K562 (cell line): Measurements from ENCODE around the gene FANCC. TPM values are rescaled to one million over a fixed set of nuclear protein-coding genes. Genes with fewer than 3 reads are reported as not detected.

Source experiments
- ATAC-seq: fragments of 200-7000 bp; cut with Tn5 transposase; 3 replicates; pipeline ENCODE4 v1.9.1; 2020; ENCODE audit warnings: moderate library complexity
- BruUV-seq: library from RNA; stranded (reverse); fragments of 400-500 nt; replicated peaks from 2 replicates; lab custom pipeline; 2021; lab: Mats Ljungman, UMichigan
- CTCF ChIA-PET: fragments of 300-600 bp; formaldehyde crosslinking; extraction: SDS; loops from one replicate; lab custom pipeline; 2021; ENCODE audit warnings: low intra/inter-chr PET ratio; lab: Yijun Ruan, JAX
- POLR2A ChIA-PET: fragments of 300-600, 350-650 bp; sonication (Branson Sonifier 250); formaldehyde crosslinking; extraction: SDS; loops from one replicate; lab custom pipeline; 2021; ENCODE audit warnings: antibody characterized with exemption, inconsistent platforms; lab: Yijun Ruan, JAX
- DNase-seq, 4 experiments: peaks; one replicate each; pipeline versions ENCODE4 v3.0.0 to v3.0.0-alpha.2; 2011 to 2018; ENCODE audit warnings: low spot score in 3 of 4, mixed read lengths in 3 of 4; ENCODE audit errors: extremely low read depth in 1 of 4
- FAIRE-seq: peaks from 2 replicates; lab custom pipeline; 2011; peaks lifted over from hg19 to GRCh38; lab: Jason Lieb, UNC
- H2AFZ ChIP-seq: 2 replicates; pipeline ENCODE4 v1.6.0; 2011; ENCODE audit warnings: low read depth, low read length, control low read depth, inconsistent platforms
- H3K27ac ChIP-seq: fragments of 200-600 bp; 3 replicates; pipeline ENCODE4 v1.8.0; 2011; ENCODE audit warnings: low read depth, mild to moderate bottlenecking, control low read depth, inconsistent platforms, low read length, moderate library complexity, mixed read lengths; ENCODE audit errors: extremely low read depth
- H3K27me3 ChIP-seq, 2 experiments: fragments of 300-600 bp in 1 of 2; 2 replicates in 1 of 2; 3 replicates in 1 of 2; pipeline versions ENCODE4 v1.6.0 to v1.8.0; 2011; ENCODE audit warnings: inconsistent platforms in 2 of 2, low read length in 2 of 2, mild to moderate bottlenecking in 1 of 2, mixed read lengths in 1 of 2, moderate library complexity in 1 of 2; ENCODE audit not compliant: control insufficient read depth in 2 of 2, insufficient read depth in 2 of 2
- H3K36me3 ChIP-seq: fragments of 300-600 bp; 3 replicates; pipeline ENCODE4 v1.8.0; 2011; ENCODE audit warnings: mild to moderate bottlenecking, low read length, inconsistent platforms; ENCODE audit not compliant: control insufficient read depth, insufficient read depth
- H3K4me1 ChIP-seq, 2 experiments: fragments of 200-600 bp in 1 of 2; replicated peaks in 1 of 2; 2 replicates in 1 of 2; 3 replicates in 1 of 2; pipeline versions ENCODE4 v1.5.1 to v1.8.0; 2011; ENCODE audit warnings: inconsistent platforms in 2 of 2, low read length in 2 of 2, mild to moderate bottlenecking in 1 of 2, mixed read lengths in 1 of 2, moderate library complexity in 1 of 2; ENCODE audit not compliant: control insufficient read depth in 2 of 2, insufficient read depth in 2 of 2
- H3K4me2 ChIP-seq: 2 replicates; pipeline ENCODE4 v1.6.1; 2011; ENCODE audit warnings: low read length, control low read depth, inconsistent platforms, mixed read lengths; ENCODE audit not compliant: insufficient read depth
- H3K4me3 ChIP-seq: fragments of 200-600 bp; sonication (generic), shearing (Covaris generic); 2 replicates; pipeline ENCODE4 v1.5.1; 2016; ENCODE audit warnings: control low read depth, inconsistent platforms
- H3K79me2 ChIP-seq: fragments of 200-600 bp; 3 replicates; pipeline ENCODE4 v1.8.0; 2011; ENCODE audit warnings: low read length, inconsistent platforms; ENCODE audit not compliant: control insufficient read depth, insufficient read depth
- H3K9ac ChIP-seq, 2 experiments: 2 replicates each; pipeline versions ENCODE4 v1.6.0 to v1.6.1; 2011; ENCODE audit warnings: low read depth in 2 of 2, low read length in 2 of 2, control low read depth in 1 of 2, inconsistent platforms in 1 of 2, mild to moderate bottlenecking in 1 of 2, mixed read lengths in 1 of 2; ENCODE audit not compliant: insufficient read depth in 1 of 2
- H3K9me1 ChIP-seq: one replicate; pipeline ENCODE4 v1.6.0; 2011; ENCODE audit warnings: inconsistent platforms, mild to moderate bottlenecking, low read length, moderate library complexity; ENCODE audit not compliant: control insufficient read depth, insufficient read depth
- H3K9me3 ChIP-seq: replicated peaks from 2 replicates; pipeline ENCODE4 v1.5.1; 2011; ENCODE audit warnings: low read depth, low read length, inconsistent platforms; ENCODE audit not compliant: control insufficient read depth, insufficient read depth
- H4K20me1 ChIP-seq: replicated peaks from 2 replicates; pipeline ENCODE4 v1.6.1; 2011; ENCODE audit warnings: low read length, inconsistent platforms, mixed read lengths; ENCODE audit not compliant: control insufficient read depth, insufficient read depth
- CEBPZ ChIP-seq: fragments of 150-350 bp; IDR thresholded peaks from 2 replicates; pipeline ENCODE4 v1.6.1; 2014; ENCODE audit warnings: low read depth, mild to moderate bottlenecking, low read length, borderline replicate concordance
- HOXB6 ChIP-seq: fragments of 250-450 bp; sonication (Bioruptor Pico); IDR thresholded peaks from 2 replicates; pipeline ENCODE4 v1.5.1; 2022; ENCODE audit warnings: mild to moderate bottlenecking, borderline replicate concordance
- ZMIZ1 ChIP-seq, 2 experiments: fragments of 150-350 bp in 1 of 2; IDR thresholded peaks; 2 replicates each; pipeline ENCODE4 v1.6.1; 2012 to 2016; ENCODE audit warnings: low read depth in 2 of 2, low read length in 2 of 2, mild to moderate bottlenecking in 1 of 2, moderate library complexity in 1 of 2
- ZNF407 ChIP-seq: fragments of 450-650 bp; IDR thresholded peaks from 2 replicates; pipeline ENCODE4 v1.6.1; 2016; ENCODE audit warnings: low read depth
- ZNF830 ChIP-seq: fragments of 250-450 bp; sonication (Bioruptor Pico); IDR thresholded peaks from 2 replicates; pipeline ENCODE4 v1.5.0; 2021; ENCODE audit warnings: mild to moderate bottlenecking
- WGBS: fragments of 100-300 bp; shearing (Covaris generic); methylation state at CpG from one replicate; pipeline ENCODE4 v1.1.6; 2016; ENCODE audit warnings: low coverage, mixed read lengths; ENCODE audit not compliant: insufficient coverage; ENCODE audit errors: missing lambda C conversion rate; 5-methylcytosine and 5-hydroxymethylcytosine counted together
- in situ Hi-C: fragments of 300-500 bp; cut with MboI; formaldehyde crosslinking; loops from 4 replicates; pipeline ENCODE4 v1.15.0; 2018; ENCODE audit warnings: inconsistent platforms, mixed read lengths
- intact Hi-C: fragments of 100-400 bp; cut with micrococcal nuclease; formaldehyde crosslinking; loops from 2 replicates; pipeline ENCODE4 v1.14.2; 2022
- polyA plus RNA-seq, 8 experiments: library from polyadenylated mRNA; depleted of rRNA in 4 of 8; stranded (reverse) in 5 of 8; unstranded in 3 of 8; fragments of >200 nt; fragmentation: Nextera tagmentation in 2 of 8; fragmentation: Illumina TruSeq in 1 of 8; extraction: Ambion mirVana in 2 of 8; extraction: Trizol in 1 of 8; gene quantifications; 2 replicates each; pipeline versions ENCODE4 v1.2.1 to v1.2.3, GENCODE V29; 2011 to 2014; ENCODE audit warnings: inconsistent platforms in 1 of 8, missing spikeins in 1 of 8
- total RNA-seq, 7 experiments: library from RNA; depleted of rRNA in 6 of 7; stranded (reverse); fragments of >200 nt in 6 of 7; fragmentation: Illumina TruSeq in 2 of 7; extraction: Trizol in 2 of 7; gene quantifications; 2 replicates each; pipeline versions ENCODE4 v1.2.1 to v1.2.3, GENCODE V29; 2011 to 2021; ENCODE audit warnings: low replicate concordance in 1 of 7

The FANCC gene
- total and polyA plus RNA-seq, 9 of the 15 experiments (the other 6 are each of a cell fraction or from before 2014, with no cell fraction given): 4.6 to 18.4 (median 14.2) TPM

GRCh38 chr9:95082401-95083084, 235.0 kb downstream of the FANCC start:
- no peaks in the 10 kb centered on the region for H3K9me3 ChIP-seq
- in situ Hi-C loops (loop anchor here (10.0 kb wide), 1 partner anchor 298 kb away; no protein-coding TSS in a partner anchor), intact Hi-C loops (no loop called here)
- H3K4me3 ChIP-seq: no peak overlapping the region
- no peak overlapping the region for H2AFZ ChIP-seq
- no peaks in the 10 kb centered on the region for H3K79me2 ChIP-seq
- H3K4me1 ChIP-seq: peaks cover 0 to 9% of the 10 kb centered on the region in 2 experiments; a peak in 2 of 5 replicates
- H4K20me1 ChIP-seq: no peaks in the 10 kb centered on the region
- 87% methylated on average over 14 of the region's 18 CpGs for WGBS
- BruUV-seq: no TSS peak
- no peak overlapping the region for H3K4me2 ChIP-seq
- POLR2A ChIA-PET: no interaction called here
- no peaks in the 10 kb centered on the region for H3K9me1 ChIP-seq
- CTCF ChIA-PET: no interaction called here
- ATAC-seq: no peak
- peaks cover 17% of the 10 kb centered on the region; the same call in 2 of the 3 replicates for H3K36me3 ChIP-seq
- H3K27ac ChIP-seq: no peak overlapping the region
- H3K9ac ChIP-seq: no peak overlapping the region
- H3K27me3 ChIP-seq: no peaks in the 10 kb centered on the region
- DNase-seq: no peak
- no peak for FAIRE-seq
- TF ChIP-seq ZMIZ1 (IDR thresholded peaks at IDR 0.05; ENCODE audit: low read depth in 2 of 2, low read length in 2 of 2) (no peak), ZNF830 (CRISPR knock-in tag) (no peak), HOXB6 (CRISPR knock-in tag) (no peak), CEBPZ (no peak), ZNF407 (no peak)
